ENCODE data around the gene LCMT1. TPM values are rescaled to one million over a fixed set of nuclear protein-coding genes. Genes with fewer than 3 reads are reported as not detected.
A peak's percentile ranks its signal among the peaks of the same experiment; 100 is the strongest.
"Not testable (repeated sequence)": the region's sequence is repeated elsewhere in the genome, so short reads cannot be mapped to it uniquely, and the experiment has no call there.

Gene LCMT1
- total and polyA plus RNA-seq, 2 experiments from 2014 or later, result 30.3 to 50.5 TPM

DNA sequence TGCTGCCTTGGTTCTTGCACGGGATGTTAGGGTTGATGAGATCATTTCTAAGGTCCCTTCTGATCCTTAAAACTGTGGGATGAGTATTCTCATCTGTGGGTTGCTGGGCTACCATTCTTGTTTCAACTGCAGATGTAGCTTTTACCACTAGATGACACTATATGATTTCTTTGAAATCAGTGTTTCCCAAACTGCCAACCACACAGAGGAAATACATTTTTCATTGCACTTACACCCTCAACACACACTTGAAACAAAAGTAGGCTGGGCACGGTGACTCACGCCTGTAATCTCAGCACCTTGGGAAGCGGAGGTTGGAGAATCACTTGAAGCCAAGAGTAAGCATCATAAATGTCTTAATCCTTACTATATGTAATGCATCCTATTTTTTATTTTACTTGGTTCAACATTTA lies 15.3 kb downstream of the LCMT1 start:
- no peak overlapping the region for H2AFZ ChIP-seq
- H3K36me3 ChIP-seq (ENCODE audit: low read depth), result no peaks in the 10 kb centered on the region
- TF ChIP-seq EZH2 (IDR thresholded peaks at IDR 0.05; ENCODE audit: insufficient read depth, poor library complexity, severe bottlenecking) (no peak), EZH2phosphoT487 (IDR thresholded peaks at IDR 0.05; ENCODE audit: insufficient read depth, low read depth) (no peak)
- H3K9me2 ChIP-seq (ENCODE audit: insufficient read depth), result no peaks in the 10 kb centered on the region
- peak overlapping the region; percentile 53 for H3K9ac ChIP-seq
- H3K9me3 ChIP-seq (ENCODE audit: low read depth), result no peaks in the 10 kb centered on the region
- peak overlapping the region; percentile 71 for H3K27ac ChIP-seq
- peaks cover 43% of the 10 kb centered on the region for H3K79me2 ChIP-seq (ENCODE audit: insufficient read depth)
- peak; percentile 88 for DNase-seq
- H3K4me3 ChIP-seq, result no peak overlapping the region
- peaks cover 12% of the 10 kb centered on the region for H3K4me1 ChIP-seq (ENCODE audit: insufficient read depth)
- in situ Hi-C loops (cut with MboI), result no loop called here
- H3K4me2 ChIP-seq (ENCODE audit: unreplicated experiment), result peak overlapping the region; percentile 14
- H3F3A ChIP-seq (ENCODE audit: insufficient read depth), result peaks cover 11% of the 10 kb centered on the region
- H3K27me3 ChIP-seq (replicated peaks; ENCODE audit: insufficient read depth), result no peaks in the 10 kb centered on the region
- 1 to 3% methylated on average over 4 of the region's 4 CpGs for WGBS, 2 experiments (ENCODE audit: low coverage in 1 of 2, low lambda C conversion rate in 2 of 2, missing lambda C conversion rate in 2 of 2)
- peaks cover 9% of the 10 kb centered on the region; the same call in 1 of the 2 replicates for H4K20me1 ChIP-seq (ENCODE audit: insufficient read depth)

DNA sequence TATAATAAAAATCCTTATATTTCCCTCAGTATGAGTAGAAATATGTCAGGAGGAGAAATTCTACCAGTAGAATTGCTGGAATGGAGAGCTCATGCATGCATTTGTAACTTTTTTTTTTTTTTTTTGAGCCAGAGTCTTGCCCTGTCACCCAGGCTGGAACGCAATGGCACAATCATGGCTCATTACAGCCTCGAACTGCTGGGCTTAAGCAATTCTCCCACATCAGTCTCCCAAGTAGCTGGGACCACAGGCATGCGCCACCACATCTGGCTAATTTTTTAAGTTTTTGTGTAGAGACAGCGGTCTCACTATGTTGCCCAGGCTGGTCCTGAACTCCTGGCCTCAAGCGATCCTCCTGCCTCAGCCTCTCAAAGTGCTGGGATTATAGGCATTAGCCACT lies 21.2 kb downstream of the LCMT1 start:
- H3K9me3 ChIP-seq (ENCODE audit: low read depth); H3K9me2 ChIP-seq (ENCODE audit: insufficient read depth); H2AFZ ChIP-seq; DNase-seq; H3F3A ChIP-seq (ENCODE audit: insufficient read depth); H3K4me1 ChIP-seq (ENCODE audit: insufficient read depth); H3K36me3 ChIP-seq (ENCODE audit: low read depth); H3K79me2 ChIP-seq (ENCODE audit: insufficient read depth); H3K4me3 ChIP-seq; H3K27me3 ChIP-seq (replicated peaks; ENCODE audit: insufficient read depth); H3K9ac ChIP-seq; H4K20me1 ChIP-seq (ENCODE audit: insufficient read depth); in situ Hi-C loops (cut with MboI); H3K4me2 ChIP-seq (ENCODE audit: unreplicated experiment); H3K27ac ChIP-seq: not testable (repeated sequence)
- 97 to 99% methylated on average over 5 of the region's 5 CpGs for WGBS, 2 experiments (ENCODE audit: low coverage in 1 of 2, low lambda C conversion rate in 2 of 2, missing lambda C conversion rate in 2 of 2)

- Histone ChIP-seq H3F3A (ENCODE audit: insufficient read depth) (peaks cover 5% of the 10 kb centered on the region; the same call in 1 of the 2 replicates), H3K79me2 (ENCODE audit: insufficient read depth) (peaks cover 6% of the 10 kb centered on the region; the same call in 1 of the 2 replicates), H4K20me1 (ENCODE audit: insufficient read depth) (no peaks in the 10 kb centered on the region; the same call in 1 of the 2 replicates), H3K27me3 (replicated peaks; ENCODE audit: insufficient read depth) (no peaks in the 10 kb centered on the region), H3K4me3 (no peak overlapping the region), H3K9me3 (ENCODE audit: low read depth) (no peaks in the 10 kb centered on the region), H3K36me3 (ENCODE audit: low read depth) (peaks cover 4% of the 10 kb centered on the region; the same call in 1 of the 2 replicates), H3K4me2 (ENCODE audit: unreplicated experiment) (no peak overlapping the region), H2AFZ (no peak overlapping the region), H3K9ac (no peak overlapping the region), H3K9me2 (ENCODE audit: insufficient read depth) (no peaks in the 10 kb centered on the region), H3K27ac (no peak overlapping the region), H3K4me1 (ENCODE audit: insufficient read depth) (no peaks in the 10 kb centered on the region)
- TF ChIP-seq EZH2phosphoT487 (IDR thresholded peaks at IDR 0.05; ENCODE audit: insufficient read depth, low read depth) (no peak), EZH2 (IDR thresholded peaks at IDR 0.05; ENCODE audit: insufficient read depth, poor library complexity, severe bottlenecking) (no peak)
- in situ Hi-C loops (cut with MboI), result no loop called here
- no peak for DNase-seq
- 93 to 94% methylated on average over 4 of the region's 4 CpGs for WGBS, 2 experiments (ENCODE audit: low coverage in 1 of 2, low lambda C conversion rate in 2 of 2, missing lambda C conversion rate in 2 of 2)
Measured at GRCh38 chr16:25134166-25134700, 22.7 kb downstream of the LCMT1 start.

- H3K4me3 ChIP-seq, result no peak overlapping the region
- H3K79me2 ChIP-seq (ENCODE audit: insufficient read depth), result no peaks in the 10 kb centered on the region
- H3K9me3 ChIP-seq (ENCODE audit: low read depth), result no peaks in the 10 kb centered on the region
- in situ Hi-C loops (cut with MboI), result no loop called here
- H3K9ac ChIP-seq, result no peak overlapping the region
- 83 to 84% methylated on average over 4 of the region's 4 CpGs for WGBS, 2 experiments (ENCODE audit: low coverage in 1 of 2, low lambda C conversion rate in 2 of 2, missing lambda C conversion rate in 2 of 2)
- H4K20me1 ChIP-seq (ENCODE audit: insufficient read depth), result no peaks in the 10 kb centered on the region; the same call in 1 of the 2 replicates
- H3K4me2 ChIP-seq (ENCODE audit: unreplicated experiment), result no peak overlapping the region
- no peak for TF ChIP-seq EZH2 (IDR thresholded peaks at IDR 0.05; ENCODE audit: insufficient read depth, poor library complexity, severe bottlenecking)
- peaks cover 14% of the 10 kb centered on the region for H3K36me3 ChIP-seq (ENCODE audit: low read depth)
- no peaks in the 10 kb centered on the region for H3K9me2 ChIP-seq (ENCODE audit: insufficient read depth)
- peak; percentile 76 for DNase-seq
- H2AFZ ChIP-seq, result no peak overlapping the region
- no peaks in the 10 kb centered on the region for H3K27me3 ChIP-seq (replicated peaks; ENCODE audit: insufficient read depth)
- peaks cover 5% of the 10 kb centered on the region; the same call in 1 of the 2 replicates for H3F3A ChIP-seq (ENCODE audit: insufficient read depth)
- no peaks in the 10 kb centered on the region for H3K4me1 ChIP-seq (ENCODE audit: insufficient read depth)
- H3K27ac ChIP-seq, result no peak overlapping the region
Measured at GRCh38 chr16:25135254-25135878, 23.8 kb downstream of the LCMT1 start.

All from GM23248 (cell line).